HG03378 (cell line): ENCODE results near the gene MAX.
"Not testable (repeated sequence)": the region's sequence is repeated elsewhere in the genome, so short reads cannot be mapped to it uniquely, and the experiment has no call there.

Experiments used
- ATAC-seq: cut with Tn5 transposase; IDR thresholded peaks from one replicate; pipeline ENCODE4 v1.9.1; 2021; ENCODE audit warnings: mild to moderate bottlenecking, moderate library complexity; ENCODE audit not compliant: unreplicated experiment

Gene MAX

DNA sequence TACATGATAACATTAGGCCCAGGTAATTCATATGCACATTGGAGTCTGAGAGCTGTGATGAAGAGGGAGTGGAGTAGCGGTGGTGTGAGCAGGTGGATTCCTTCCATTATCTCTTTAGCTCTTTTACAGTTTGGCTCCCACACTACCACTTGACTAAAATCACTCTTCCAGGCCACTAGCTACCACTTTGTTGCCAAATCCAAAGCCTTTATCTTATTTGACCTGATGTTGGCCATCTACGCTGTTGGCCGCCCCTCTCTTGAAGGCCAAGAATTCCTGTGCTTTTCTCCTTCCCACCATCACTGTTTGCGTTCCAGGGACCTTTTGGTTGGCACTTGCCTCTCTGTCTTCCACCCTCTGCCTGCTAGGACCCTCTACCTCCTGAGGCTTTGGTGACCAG, 4.0 kb upstream of the MAX start:
- no peak for ATAC-seq

DNA sequence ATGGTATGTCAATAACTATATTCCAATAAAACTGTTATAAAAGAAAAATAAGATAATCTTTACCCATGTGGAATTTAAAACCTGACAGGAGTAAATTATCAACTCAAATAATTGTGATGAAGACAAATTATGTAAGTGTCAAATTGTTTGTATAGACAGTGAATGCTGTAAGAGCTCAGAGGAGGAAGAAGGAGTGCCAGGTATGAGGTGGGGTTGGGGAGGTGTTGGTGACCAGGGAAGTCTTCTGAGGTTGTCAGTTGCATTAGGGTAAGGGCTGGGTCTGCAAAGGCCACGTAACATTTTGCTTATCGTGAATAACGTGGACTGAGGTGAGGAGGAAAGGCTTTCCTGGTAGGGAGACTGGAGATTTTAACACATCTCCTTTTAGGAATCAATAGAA, 2.5 kb upstream of the MAX start:
- no peak for ATAC-seq

- no peak for ATAC-seq
Observed at GRCh38 chr14:65103150-65103760, 938 bp upstream of the MAX start.

- ATAC-seq = no peak
Observed at GRCh38 chr14:65101631-65102440, 481 bp downstream of the MAX start.

- no peak for ATAC-seq
Observed at GRCh38 chr14:65100922-65101541, 1.3 kb downstream of the MAX start.

DNA sequence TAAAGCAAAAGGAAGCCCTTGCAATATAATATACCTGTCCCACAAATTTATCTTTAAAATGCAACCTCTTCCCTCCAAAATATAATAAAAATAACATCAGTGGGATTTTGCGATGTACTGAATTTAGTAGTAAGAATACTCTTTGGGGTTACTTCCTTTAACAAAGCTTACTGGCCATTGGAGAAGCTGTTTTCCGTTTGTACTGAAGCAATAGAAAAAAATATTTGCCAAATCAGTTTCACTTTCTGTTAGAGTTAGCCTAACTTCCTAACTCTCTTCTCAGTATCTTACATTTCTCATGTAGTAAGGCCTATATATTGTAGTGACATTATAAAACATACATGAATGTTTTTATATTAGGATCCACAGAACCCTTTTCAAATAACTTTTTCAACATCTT, 3.7 kb downstream of the MAX start:
- ATAC-seq = no peak

GRCh38 chr14:65096323-65097089, 5.8 kb downstream of the MAX start:
- ATAC-seq = no peak

DNA sequence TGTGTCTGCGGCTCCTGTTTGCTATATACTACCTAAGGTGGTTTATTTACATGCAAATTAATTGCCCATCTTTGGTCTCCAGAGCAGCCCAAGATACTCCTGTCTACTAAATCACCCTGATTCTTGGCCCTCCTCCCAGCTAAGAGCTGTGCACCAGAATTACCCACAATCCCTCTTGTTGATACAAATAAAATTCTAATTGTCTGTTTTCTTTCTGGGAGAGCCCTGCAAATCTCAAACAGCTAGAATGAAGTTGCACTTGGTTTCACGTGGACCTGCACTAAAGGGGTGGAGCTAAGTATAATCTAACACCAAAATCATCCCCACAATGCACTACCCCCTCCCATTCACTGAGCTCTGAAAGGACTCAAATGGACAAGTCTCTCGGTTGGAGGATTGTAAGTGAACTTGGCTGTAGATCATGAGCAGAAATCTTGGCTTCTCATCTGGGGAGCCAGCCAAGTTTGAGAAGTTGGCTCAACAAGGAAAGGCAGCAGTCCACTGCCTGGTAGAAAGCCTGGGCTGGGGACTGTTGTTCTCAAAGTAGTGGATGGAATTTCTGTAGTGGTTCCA, 6.6 kb downstream of the MAX start:
- ATAC-seq = no peak

- ATAC-seq = no peak
Observed at GRCh38 chr14:65092349-65092748, 10.0 kb downstream of the MAX start.

DNA sequence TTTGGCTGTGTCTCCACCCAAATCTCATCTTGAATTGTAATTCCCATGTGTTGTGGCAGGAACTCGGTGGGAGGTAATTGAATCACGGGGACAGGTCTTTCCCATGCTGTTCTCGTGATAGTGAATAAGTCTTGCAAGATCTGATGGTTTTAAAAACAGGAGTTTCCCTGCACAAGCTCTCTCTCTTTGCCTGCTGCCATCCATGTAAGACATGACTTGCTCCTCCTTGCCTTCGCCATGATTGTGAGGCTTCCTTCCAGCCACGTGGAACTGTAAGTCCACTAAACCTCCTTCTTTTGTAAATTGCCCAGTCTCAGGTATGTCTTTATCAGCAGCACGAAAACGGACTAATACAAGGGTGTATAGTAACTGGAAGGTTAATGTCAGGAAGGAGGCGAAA, 14.5 kb downstream of the MAX start:
- not testable (repeated sequence) for ATAC-seq

DNA sequence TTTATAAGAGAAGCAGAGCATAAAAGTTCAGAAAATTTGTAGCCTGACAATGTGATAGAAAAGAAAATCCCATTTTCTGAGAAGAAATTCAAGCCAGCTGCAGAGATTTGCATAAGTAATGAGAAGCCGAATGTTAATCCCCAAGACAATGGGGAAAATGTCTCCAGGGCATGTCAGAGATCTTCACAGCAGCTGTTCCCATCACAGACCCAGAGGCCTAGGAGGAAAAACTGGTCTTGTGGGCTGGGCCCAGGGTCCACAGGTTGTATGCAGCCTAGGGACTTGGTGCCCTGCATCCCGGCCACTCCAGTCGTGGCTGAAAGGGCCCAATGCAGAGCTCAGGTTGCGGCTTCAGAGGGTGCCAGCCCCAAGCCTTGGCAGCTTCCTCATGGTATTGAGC, 15.6 kb downstream of the MAX start:
- ATAC-seq = not testable (repeated sequence)

- no peak for ATAC-seq
Observed at GRCh38 chr14:65084554-65085505, 17.5 kb downstream of the MAX start.

GRCh38 chr14:65082930-65083329, 19.4 kb downstream of the MAX start:
- ATAC-seq = no peak

DNA sequence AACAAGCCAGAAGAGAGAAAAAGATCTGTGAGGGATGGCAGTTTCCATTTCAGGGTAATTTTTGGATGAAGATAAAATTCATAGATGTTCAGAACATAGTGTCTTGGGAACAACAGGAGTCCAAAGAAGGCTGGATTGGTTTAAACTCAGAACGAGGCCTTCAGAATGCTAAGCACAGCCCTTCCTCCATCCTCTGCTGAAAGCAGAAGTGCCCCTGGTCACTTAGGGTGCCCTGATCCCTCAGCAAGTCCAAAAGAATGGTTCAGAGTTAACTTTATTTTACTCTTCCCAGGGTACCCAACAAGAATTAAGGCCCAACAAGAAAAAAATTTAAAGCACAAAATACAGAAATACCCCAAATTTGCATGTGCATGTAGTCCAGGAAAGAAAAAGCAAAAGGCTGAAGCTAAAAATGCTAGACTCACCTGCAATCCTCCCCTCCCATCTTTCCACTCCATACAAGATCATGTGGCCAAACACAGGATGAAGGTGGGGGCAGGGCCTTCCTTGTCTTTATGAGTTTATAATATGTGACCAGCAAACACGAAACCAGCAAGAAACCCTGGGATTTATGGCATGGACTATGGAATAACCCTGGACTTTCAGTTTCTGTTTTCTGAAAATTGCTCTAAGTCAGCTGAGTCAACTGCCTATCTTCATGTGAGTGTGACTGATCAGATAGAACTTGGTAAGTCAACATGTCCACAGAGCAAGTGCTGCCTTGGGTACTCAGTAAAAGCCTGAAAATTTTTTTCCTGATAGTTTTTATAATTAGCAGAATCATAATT, 21.2 kb downstream of the MAX start:
- no peak for ATAC-seq

DNA sequence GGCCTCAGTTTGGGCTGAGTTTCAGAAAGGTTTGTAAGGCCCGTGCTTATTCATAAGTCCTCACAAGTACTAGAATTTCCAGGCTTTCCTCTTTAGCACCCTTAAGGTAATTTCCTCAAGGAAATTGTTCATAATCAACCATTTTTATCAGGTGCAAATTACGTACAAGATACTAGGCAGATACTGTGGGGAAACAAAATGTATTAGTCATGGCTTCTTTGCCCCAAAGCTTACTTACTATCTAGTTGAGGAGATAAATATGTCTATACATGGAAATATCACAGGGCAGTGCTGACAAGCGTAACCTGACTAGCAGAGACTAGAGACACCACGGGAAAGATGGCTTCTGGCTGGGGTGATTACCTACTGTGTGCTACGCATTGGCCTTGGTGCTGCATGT, 22.5 kb downstream of the MAX start:
- ATAC-seq = no peak

GRCh38 chr14:65079201-65079600, 23.1 kb downstream of the MAX start:
- ATAC-seq = no peak

DNA sequence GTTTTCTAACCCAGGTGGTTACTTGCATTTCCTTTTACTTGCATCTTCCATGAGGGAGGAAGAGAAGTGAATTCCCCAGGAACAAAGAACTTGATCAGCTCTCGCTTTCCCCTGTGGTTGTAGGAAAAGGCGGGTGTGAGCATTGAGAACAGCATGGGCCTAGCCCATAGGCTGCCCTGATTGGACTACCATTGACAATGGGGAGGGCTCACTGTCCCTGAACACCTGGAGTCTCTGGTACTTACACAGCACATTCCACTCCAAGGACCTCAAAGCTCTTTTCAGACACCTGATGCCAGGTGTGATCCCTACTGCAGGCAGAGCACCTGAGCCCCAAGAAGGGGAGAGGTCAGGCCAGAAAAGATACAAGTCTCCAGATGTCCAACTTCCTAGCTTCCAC, 25.0 kb downstream of the MAX start:
- ATAC-seq = no peak

GRCh38 chr14:65075628-65076325, 26.5 kb downstream of the MAX start:
- ATAC-seq = no peak
